Ascending aorta (tissue), 2 donors: Measurements from ENCODE around the gene P2RX1. TPM values are rescaled to one million over a fixed set of nuclear protein-coding genes. Genes with fewer than 3 reads are reported as not detected.

Source experiments
- DNase-seq, 2 donors: peaks; one replicate each; pipeline ENCODE4 v3.0.0-alpha.2; 2019; ENCODE audit warnings: low spot score in 2 of 2
- H3K27ac ChIP-seq, 2 donors: fragments of 200-600 bp; sonication (generic); one replicate each; pipeline ENCODE4 v1.5.1; 2016 to 2017; ENCODE audit warnings: mild to moderate bottlenecking in 1 of 2
- H3K27me3 ChIP-seq: fragments of 200-600 bp; sonication (generic); one replicate; pipeline ENCODE4 v1.5.1; 2017
- H3K36me3 ChIP-seq, 2 donors: fragments of 200-600 bp; sonication (generic); one replicate each; pipeline ENCODE4 v1.5.1; 2016
- H3K4me1 ChIP-seq, 2 donors: fragments of 200-600 bp; sonication (generic); one replicate each; pipeline ENCODE4 v1.5.1; 2016 to 2017; ENCODE audit warnings: mild to moderate bottlenecking in 1 of 2
- H3K4me3 ChIP-seq, 2 donors: fragments of 200-600 bp; sonication (generic); one replicate each; pipeline ENCODE4 v1.5.1; 2016 to 2017; ENCODE audit warnings: mild to moderate bottlenecking in 1 of 2
- H3K9me3 ChIP-seq, 2 donors: fragments of 200-600 bp; sonication (generic); one replicate each; pipeline ENCODE4 v1.5.1; 2016
- CTCF ChIP-seq, 3 experiments: fragments of 200-600 bp in 2 of 3; fragments of 450-650 bp in 1 of 3; sonication (generic) in 2 of 3; IDR thresholded peaks; one replicate each; pipeline ENCODE4 v1.5.1; 2016 to 2019; ENCODE audit warnings: antibody characterized with exemption in 3 of 3, mild to moderate bottlenecking in 1 of 3, moderate library complexity in 1 of 3
- intact Hi-C: fragments of 100-400 bp; cut with DNase I; formaldehyde crosslinking; loops from one replicate; pipeline ENCODE4 v1.15.1; 2023
- total RNA-seq: library from RNA; depleted of rRNA; stranded (reverse); fragments of >200 nt; gene quantifications from one replicate; pipeline ENCODE4 v1.1.0, GENCODE V29; 2016

The P2RX1 gene
- total RNA-seq, 1 donor from 2014 or later: not detected

- H3K9me3 ChIP-seq: no peaks in the 10 kb centered on the region
- H3K27me3 ChIP-seq: no peaks in the 10 kb centered on the region
- no peaks in the 10 kb centered on the region for H3K36me3 ChIP-seq
- peak overlapping the region; percentile 65 to 71 for H3K4me3 ChIP-seq
- no peak for TF ChIP-seq CTCF (IDR thresholded peaks at IDR 0.05)
- intact Hi-C loops: loop anchor here (2.0 kb wide), 1 partner anchor 40 kb away; no protein-coding TSS in a partner anchor
- peak overlapping the region; percentile 12 to 85 for H3K27ac ChIP-seq
- H3K4me1 ChIP-seq: peaks cover 10 to 25% of the 10 kb centered on the region in 2 donors
- DNase-seq: no peak
Measured at GRCh38 chr17:3962965-3963236, 46.6 kb upstream of the P2RX1 start.

GRCh38 chr17:3962217-3962964 lies 46.1 kb upstream of the P2RX1 start:
- intact Hi-C loops: loop anchor here (2.0 kb wide), 1 partner anchor 40 kb away; no protein-coding TSS in a partner anchor
- no peak overlapping the region for H3K27ac ChIP-seq
- TF ChIP-seq CTCF (IDR thresholded peaks at IDR 0.05): no peak
- no peak for DNase-seq
- H3K9me3 ChIP-seq: no peaks in the 10 kb centered on the region
- H3K27me3 ChIP-seq: no peaks in the 10 kb centered on the region
- no peaks in the 10 kb centered on the region for H3K36me3 ChIP-seq
- H3K4me3 ChIP-seq: peak overlapping the region in 1 of 2 donors; percentile 71
- peaks cover 10 to 25% of the 10 kb centered on the region in 2 donors for H3K4me1 ChIP-seq

GRCh38 chr17:3961564-3962047 lies 45.3 kb upstream of the P2RX1 start:
- Histone ChIP-seq H3K4me1 (peaks cover 10 to 25% of the 10 kb centered on the region in 2 donors), H3K9me3 (no peaks in the 10 kb centered on the region), H3K27ac (no peak overlapping the region), H3K4me3 (no peak overlapping the region), H3K27me3 (no peaks in the 10 kb centered on the region), H3K36me3 (no peaks in the 10 kb centered on the region)
- no peak for DNase-seq
- intact Hi-C loops: loop anchor here (2.0 kb wide), 1 partner anchor 41 kb away; no protein-coding TSS in a partner anchor
- TF ChIP-seq CTCF (IDR thresholded peaks at IDR 0.05): no peak

GRCh38 chr17:3960764-3961163 lies 44.5 kb upstream of the P2RX1 start:
- Histone ChIP-seq H3K4me3 (no peak overlapping the region), H3K27ac (no peak overlapping the region)

GRCh38 chr17:3959921-3960601 lies 43.8 kb upstream of the P2RX1 start:
- Histone ChIP-seq H3K4me1 (peaks cover 6 to 25% of the 10 kb centered on the region in 2 donors), H3K27me3 (no peaks in the 10 kb centered on the region), H3K36me3 (no peaks in the 10 kb centered on the region), H3K4me3 (no peak overlapping the region), H3K9me3 (no peaks in the 10 kb centered on the region), H3K27ac (peak overlapping the region in 1 of 2 donors; percentile 16)
- intact Hi-C loops: no loop called here
- no peak for DNase-seq
- TF ChIP-seq CTCF (IDR thresholded peaks at IDR 0.05): no peak

More at GRCh38 chr17:3960764-3961163, 44.5 kb upstream of the P2RX1 start:
- intact Hi-C loops: no loop called here
- Histone ChIP-seq H3K36me3 (no peaks in the 10 kb centered on the region), H3K9me3 (no peaks in the 10 kb centered on the region), H3K4me1 (peaks cover 10 to 25% of the 10 kb centered on the region in 2 donors), H3K27me3 (no peaks in the 10 kb centered on the region)
- no peak for DNase-seq
- TF ChIP-seq CTCF (IDR thresholded peaks at IDR 0.05): no peak
